Progenitor cell of endocrine pancreas (in vitro differentiated cells): Measurements from ENCODE around the gene CENPP. TPM values are rescaled to one million over a fixed set of nuclear protein-coding genes. Genes with fewer than 3 reads are reported as not detected.

Experiments
- DNase-seq: peaks from one replicate; pipeline ENCODE4 v3.0.0; 2021; ENCODE audit warnings: low spot score; ENCODE audit not compliant: unreplicated experiment
- H3K27ac Mint-ChIP-seq: 2 replicates; pipeline ENCODE4 v1.8.0; 2021; ENCODE audit warnings: mild to moderate bottlenecking, moderate library complexity, mixed read lengths
- H3K27me3 Mint-ChIP-seq: 2 replicates; pipeline ENCODE4 v1.8.0; 2021; ENCODE audit warnings: mixed read lengths
- H3K36me3 Mint-ChIP-seq: 2 replicates; pipeline ENCODE4 v1.8.0; 2022; ENCODE audit warnings: mixed read lengths; ENCODE audit not compliant: insufficient read depth
- H3K4me1 Mint-ChIP-seq: 2 replicates; pipeline ENCODE4 v1.8.0; 2021; ENCODE audit warnings: low read depth, mixed read lengths
- H3K4me3 Mint-ChIP-seq: 2 replicates; pipeline ENCODE4 v1.8.0; 2021; ENCODE audit warnings: low read depth, mild to moderate bottlenecking, moderate library complexity, mixed read lengths
- H3K9me3 Mint-ChIP-seq: 2 replicates; pipeline ENCODE4 v1.8.0; 2021; ENCODE audit warnings: low read depth, mixed read lengths
- CTCF ChIP-seq: fragments of 200-600 bp; sonication (generic); IDR thresholded peaks from one replicate; pipeline ENCODE4 v1.5.0; 2021; ENCODE audit warnings: antibody characterized with exemption, mild to moderate bottlenecking; ENCODE audit not compliant: unreplicated experiment
- long read RNA-seq: library from polyadenylated mRNA; unstranded; transcript quantifications from one replicate; pipeline ENCODE4 v2.0.0, GENCODE V29; 2020
- total RNA-seq: library from RNA; stranded (reverse); gene quantifications from 2 replicates; pipeline ENCODE4 v1.2.1, GENCODE V29; 2021

CENPP gene
- 5.0 and 6.9 TPM in 2 replicates for total RNA-seq
- long read RNA-seq, partial matches to known transcripts = 0 of 4 reads
- long read RNA-seq, other reads (novel, unspliced or antisense) = 4 of 4 reads

- peak; percentile 55 for DNase-seq
- Mint-ChIP-seq H3K9me3 (no peaks in the 10 kb centered on the region), H3K4me1 (peaks cover 15% of the 10 kb centered on the region), H3K36me3 (no peaks in the 10 kb centered on the region), H3K27ac (peak within 1 kb of the TSS; percentile 99), H3K4me3 (peak within 1 kb of the TSS; percentile 97), H3K27me3 (no peaks in the 10 kb centered on the region)
- TF ChIP-seq CTCF = no peak
Measured at GRCh38 chr9:92325269-92325990, at the start of gene CENPP, which contains the start of gene NOL8. Gene CENPP (plus strand): TSS chr9:92325953. Gene NOL8 (minus strand): TSS chr9:92325350. CDS start chr9:92324161, 1,189 bp downstream.

- Mint-ChIP-seq H3K4me1 (no peaks in the 10 kb centered on the region), H3K36me3 (peaks cover 41% of the 10 kb centered on the region), H3K9me3 (no peaks in the 10 kb centered on the region), H3K27me3 (no peaks in the 10 kb centered on the region), H3K4me3 (no peak overlapping the region), H3K27ac (no peak overlapping the region)
- no peak for TF ChIP-seq CTCF
- no peak for DNase-seq
Measured at GRCh38 chr9:92276331-92277032, 49.3 kb upstream of the CENPP start.

DNA sequence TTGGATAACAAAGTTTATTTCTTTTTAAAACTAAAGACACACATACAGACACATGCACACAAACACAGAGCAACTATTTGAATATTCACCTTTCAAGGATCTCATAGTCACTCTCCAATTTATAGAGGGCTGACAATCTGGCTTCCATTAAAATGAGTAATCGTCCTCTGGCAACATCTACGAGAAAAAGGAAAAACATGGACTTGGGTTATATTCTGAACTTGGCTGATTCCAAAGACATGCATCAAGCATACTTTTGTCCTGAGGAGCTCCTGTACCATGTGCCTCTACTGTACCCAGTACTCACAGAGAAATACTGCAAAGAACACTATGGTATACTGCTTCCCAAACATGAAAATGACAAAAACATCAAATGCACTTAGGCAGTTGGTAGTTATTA, 47.6 kb upstream of the CENPP start:
- Mint-ChIP-seq H3K36me3 (peaks cover 38% of the 10 kb centered on the region), H3K4me1 (no peaks in the 10 kb centered on the region), H3K27ac (no peak overlapping the region), H3K9me3 (no peaks in the 10 kb centered on the region), H3K27me3 (no peaks in the 10 kb centered on the region), H3K4me3 (no peak overlapping the region)
- no peak for TF ChIP-seq CTCF
- DNase-seq = no peak

GRCh38 chr9:92279302-92279701, 46.5 kb upstream of the CENPP start:
- TF ChIP-seq CTCF = no peak
- Mint-ChIP-seq H3K4me1 (no peaks in the 10 kb centered on the region), H3K27ac (peak overlapping the region; percentile 22), H3K4me3 (no peak overlapping the region), H3K36me3 (peaks cover 36% of the 10 kb centered on the region), H3K27me3 (no peaks in the 10 kb centered on the region), H3K9me3 (no peaks in the 10 kb centered on the region)
- DNase-seq = no peak

DNA sequence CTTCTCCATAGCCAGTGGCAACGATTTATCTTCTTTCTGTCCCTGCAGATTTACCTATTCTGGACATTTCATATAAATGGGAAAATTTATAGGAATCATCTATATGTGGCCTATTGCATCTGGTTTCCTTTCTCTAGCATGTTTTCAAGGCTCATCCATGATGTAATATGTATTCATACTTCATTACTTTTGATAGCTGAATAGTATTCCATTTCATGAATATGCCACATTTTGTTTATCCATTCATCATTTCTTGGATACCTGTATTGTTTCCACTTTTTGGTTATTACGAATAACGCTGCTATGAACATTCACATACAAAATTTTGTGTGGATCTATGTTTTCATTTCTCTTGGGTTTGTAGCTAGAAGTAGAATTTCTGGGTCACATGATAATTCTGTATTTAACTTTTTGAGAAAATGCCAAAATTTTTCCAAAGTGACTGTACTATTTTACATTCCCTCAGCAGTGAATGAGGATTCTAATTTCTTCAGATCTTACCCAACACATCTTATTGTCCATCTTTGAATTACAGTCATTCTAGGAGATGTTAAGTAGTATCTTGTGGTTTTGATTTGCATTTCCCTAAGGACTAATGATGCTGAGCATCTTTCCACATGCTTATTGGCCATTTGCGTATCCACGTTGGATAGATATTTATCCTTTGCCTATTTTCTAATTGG, 35.9 kb upstream of the CENPP start:
- no peak for TF ChIP-seq CTCF
- H3K9me3 Mint-ChIP-seq = no peaks in the 10 kb centered on the region
- DNase-seq = no peak
- H3K27me3 Mint-ChIP-seq = no peaks in the 10 kb centered on the region
- H3K36me3 Mint-ChIP-seq = peaks cover 23% of the 10 kb centered on the region
- peaks cover 30% of the 10 kb centered on the region for H3K4me1 Mint-ChIP-seq
- H3K27ac Mint-ChIP-seq = no peak overlapping the region
- no peak overlapping the region for H3K4me3 Mint-ChIP-seq
